C1 segment of cervical spinal cord (tissue), 14 donors: ENCODE measurements around the gene C1orf21.

Experiments
- DNase-seq, 14 donors: peaks; one replicate each; lab custom pipeline; 2025; lab: John Stamatoyannopoulos, UW

The C1orf21 gene

DNA sequence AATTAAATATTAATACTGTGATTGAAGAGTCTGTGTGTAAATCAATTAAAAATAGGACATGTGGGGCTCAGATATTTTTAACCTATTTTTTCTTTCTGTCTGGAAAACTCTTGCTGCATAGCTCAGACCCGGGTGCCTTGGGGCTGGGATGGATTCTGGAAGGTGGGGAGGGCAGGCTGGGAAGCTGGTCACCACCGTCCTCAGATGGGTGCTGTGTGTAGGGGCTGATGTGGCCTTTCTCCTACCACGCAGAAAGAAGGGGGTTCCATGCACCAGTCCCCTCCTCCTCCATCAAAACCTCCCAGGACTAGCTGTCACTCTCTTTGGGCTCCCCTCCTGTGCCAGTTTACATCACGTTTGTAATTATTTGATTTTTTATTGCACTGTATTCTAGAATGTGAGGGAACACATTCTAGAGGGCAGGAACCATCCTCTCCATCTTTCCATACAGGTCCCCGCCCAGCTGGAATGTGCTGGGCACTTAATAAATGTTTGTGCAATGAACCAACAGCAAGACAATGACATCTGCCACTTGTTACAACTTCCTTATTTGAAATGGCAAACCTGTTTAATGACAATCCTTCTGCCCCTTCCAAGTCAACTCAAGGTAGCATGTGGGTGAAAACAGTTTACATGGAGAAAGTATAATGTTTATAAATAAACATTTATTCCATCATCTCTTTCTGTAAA, 263.5 kb downstream of the C1orf21 start:
- DNase-seq, result no peak

DNA sequence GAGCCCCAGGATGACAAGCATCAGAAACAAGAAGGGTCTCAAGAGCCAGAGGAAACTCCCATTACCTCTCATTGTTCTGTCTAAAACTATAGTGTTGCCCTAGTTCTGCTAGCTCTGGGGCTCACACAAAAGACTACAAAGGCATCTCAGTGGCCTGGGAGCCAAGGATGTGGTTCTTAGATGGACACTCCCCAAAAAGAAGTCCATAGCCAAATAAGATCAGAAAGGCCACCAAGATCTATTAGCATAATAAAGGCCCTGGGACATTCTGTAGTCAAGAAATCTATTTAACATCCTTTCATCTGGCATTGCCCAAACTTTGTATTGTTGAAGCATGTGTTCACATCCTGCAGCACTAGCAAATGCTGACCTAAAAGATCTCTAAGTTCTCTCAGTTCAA, 268.4 kb downstream of the C1orf21 start:
- DNase-seq, result peak in 1 of 14 donors; percentile 3

DNA sequence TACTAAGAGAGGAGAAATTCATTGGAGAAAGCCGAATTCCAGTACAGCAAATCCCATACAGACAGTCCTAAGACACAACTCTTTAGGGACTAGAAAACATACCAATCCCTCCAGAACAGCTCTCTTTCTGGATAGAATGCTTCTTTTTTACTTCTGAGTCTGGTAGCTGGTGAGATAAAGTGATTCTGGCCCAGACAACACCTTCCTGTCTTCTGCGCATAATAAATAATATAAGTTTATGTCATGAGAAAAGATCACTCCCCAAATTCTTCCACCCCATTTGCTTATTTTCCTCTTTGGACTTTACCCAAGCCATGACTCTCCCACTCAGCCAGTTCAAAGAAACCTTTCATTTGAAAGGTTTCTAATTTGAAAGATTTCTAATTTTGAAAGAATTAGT, 269.4 kb downstream of the C1orf21 start:
- DNase-seq, result no peak

DNA sequence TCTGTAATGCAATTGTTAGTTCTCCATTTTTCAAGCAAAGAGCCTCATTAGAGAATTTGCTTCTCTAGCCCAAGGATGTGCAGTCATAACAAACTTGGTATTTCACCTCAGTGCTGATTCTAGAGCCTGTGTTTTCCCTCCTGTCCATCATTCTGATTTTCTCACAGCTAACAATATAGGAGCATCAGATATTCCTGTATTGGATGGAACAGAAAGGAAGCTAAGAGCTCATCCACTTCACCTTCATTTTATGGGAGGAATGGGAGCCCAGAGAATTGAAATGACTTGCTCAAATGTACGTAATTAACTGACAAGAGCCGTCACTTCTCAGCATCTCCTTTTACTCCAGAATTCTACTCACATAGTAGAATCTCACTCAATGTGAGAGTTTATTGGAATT, 271.2 kb downstream of the C1orf21 start:
- no peak for DNase-seq

DNA sequence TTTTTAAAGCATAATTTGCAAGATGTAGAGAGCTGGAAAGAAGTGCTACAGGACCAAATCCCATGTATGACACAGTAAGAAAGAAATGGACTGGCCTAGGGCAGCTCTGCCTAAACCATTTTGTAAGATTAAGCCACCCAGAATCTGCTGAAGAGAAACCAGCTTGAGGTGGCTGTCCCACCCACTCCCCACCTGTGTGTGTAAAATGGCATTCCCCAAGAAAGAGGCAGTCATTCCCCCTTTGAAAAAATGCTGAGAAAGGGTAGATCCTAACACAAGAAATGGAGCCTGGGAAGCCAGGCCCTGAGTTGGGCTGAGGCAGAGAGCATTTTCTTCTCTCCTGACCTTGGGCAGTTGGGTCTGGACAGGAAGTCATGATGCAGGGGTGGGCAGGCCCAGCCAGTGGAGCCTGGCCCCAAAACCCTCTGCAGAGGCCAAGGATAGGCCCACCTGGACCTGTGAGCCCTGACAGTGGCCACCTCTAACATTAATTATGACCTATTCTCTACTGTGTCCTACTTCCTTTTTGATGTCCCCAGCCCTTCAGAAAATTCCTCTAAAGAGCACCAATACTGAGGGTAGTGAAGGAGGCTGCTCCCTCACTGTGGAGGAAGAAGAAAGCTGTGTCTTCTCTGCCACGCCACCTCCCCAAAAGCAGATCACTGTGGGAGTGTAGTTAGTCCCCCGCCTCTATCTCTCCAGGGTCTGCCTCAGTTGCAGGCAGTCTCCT, 273.8 kb downstream of the C1orf21 start:
- DNase-seq, result peak in 1 of 14 donors; percentile 6

DNA sequence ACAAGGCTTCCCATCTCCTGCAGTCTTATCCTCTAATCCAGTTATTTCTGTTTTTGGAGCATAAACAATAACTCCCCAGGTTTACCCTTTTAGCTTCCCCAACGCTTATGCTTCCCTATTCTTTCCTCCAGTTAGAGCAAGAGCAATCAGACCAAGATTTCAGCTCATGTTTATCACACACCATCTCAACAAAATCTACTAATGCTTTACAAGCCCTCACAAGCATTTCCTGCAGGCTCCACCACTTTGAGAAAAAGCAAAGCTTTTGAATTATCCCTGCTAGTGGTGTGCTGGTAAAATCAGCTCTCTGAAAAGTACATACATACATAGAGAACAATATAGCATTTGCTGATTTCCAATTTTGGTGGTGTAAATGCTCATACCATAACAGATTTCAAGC, 275.0 kb downstream of the C1orf21 start:
- no peak for DNase-seq

DNA sequence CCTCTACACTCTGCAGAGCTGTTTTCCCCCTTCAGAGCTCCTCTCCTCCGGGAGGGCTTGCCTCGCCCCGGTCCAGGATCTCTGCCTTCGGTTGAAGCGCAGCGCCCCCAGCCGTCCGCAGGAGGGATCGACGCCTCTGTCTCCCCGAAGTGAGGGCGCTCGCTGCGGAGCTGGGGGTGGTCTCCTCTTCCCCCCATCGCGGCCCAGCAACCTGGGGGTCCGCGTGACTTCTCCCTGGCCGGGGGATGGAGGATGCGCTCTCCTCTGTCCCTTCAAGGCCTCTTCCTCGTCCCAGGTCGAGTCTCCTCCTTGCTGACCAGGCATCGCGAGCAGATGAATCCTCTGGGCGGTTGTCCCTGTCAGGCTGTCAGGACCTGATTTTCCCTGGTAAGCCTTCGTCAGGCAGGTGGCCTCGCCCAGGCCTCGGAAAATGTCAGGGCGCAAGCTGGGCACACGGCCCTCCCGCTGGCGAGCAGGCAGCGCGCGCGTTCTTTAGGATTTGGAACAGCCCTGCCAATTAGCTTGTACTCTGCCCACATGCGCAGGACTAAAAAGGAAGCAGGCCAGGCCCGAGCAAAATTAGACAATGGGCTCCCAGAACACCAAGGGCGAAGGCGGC, 277.3 kb downstream of the C1orf21 start:
- DNase-seq, result peak; percentile 10 to 94 (median 60)

DNA sequence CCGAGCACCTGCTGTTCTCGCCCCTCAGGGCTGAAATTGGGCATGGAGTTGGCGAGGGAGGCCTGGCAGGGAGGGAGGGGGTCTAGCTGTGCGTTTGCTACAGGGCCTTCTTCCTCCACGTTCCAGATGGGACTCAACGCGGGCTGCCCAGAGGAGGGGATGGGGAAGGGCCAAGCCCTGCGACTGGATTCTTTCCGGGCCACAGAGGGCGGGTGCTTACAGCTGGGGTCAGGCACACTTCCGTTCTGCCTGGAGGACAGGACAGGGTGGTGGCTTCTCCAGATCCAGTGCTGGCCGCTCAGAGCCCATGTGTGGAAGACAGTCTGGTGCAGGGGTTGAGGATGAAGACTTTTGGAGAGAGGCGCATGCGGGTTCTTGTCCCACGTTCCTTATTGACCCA, 277.8 kb downstream of the C1orf21 start:
- no peak for DNase-seq

DNA sequence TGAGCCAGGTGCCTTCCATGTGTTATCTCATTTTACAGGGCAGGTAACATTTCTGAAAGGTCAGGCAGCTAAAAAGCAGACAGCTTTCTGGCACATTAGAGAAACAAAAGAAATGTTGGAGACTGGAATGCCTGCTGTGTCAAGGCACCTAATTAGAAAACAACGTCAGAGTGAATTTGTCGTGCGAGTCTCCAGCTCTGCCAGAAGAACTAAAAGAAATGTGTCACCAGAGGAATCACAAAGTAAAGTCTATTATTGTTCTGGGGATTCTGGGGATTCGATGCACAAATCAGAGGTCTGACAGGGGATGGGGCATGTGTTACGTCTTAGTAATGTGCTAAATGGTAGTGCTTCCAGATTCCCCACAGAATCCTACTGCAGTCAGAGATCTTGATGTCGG, 278.5 kb downstream of the C1orf21 start:
- peak in 1 of 14 donors; percentile 23 for DNase-seq

DNA sequence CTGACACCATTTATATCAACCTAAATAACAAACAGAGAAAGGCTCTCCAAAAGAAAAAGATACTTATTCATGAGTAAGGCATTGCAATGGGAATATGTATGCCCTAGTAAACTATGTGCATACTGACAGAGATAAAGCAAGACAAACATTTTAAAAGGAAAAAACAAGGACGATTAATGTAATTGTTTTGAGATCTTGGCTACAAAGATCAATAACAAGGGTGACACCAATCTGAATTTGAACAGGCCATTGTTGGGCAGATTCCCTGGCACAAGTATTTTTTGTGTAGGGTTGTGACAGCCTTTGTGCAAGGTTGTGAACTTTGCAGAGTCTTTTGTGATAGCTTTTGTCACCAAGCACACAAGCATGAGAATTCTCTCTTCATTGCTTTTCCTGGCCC, 282.6 kb downstream of the C1orf21 start:
- no peak for DNase-seq

DNA sequence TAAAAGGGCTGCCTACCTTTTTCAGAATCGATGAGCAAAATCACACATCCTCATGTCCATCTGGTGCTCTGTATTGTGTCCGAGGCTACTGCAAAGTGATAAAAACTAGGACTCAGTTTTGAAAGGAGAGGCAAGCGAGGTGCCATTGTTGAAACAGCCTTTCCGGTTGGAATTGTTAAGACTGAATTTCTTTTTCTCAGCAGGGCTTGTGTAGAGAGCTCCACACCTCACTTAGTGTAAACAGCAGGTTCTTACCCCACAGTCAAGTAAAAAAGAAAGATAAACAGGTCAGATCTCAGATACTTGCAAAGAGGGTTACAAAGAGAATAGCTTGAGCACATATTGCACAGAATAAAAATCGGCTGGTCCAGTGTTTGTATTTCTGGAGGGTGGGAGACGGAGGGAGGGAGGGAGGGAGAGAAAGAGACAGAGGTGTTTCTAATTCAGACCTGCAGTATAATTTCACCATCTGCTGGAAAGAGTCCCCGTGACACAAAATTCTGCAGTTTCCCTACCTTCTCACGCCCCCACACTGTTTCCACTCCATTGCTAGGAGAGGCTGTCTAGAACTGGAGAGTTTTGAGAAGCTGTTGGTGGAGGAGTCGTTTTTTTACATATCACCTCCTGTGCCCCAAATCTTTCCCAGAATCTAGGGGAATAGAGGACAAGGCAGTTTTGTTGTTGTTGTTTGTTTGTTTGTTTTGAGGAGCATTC, 285.3 kb downstream of the C1orf21 start:
- peak in 1 of 14 donors; percentile 54 for DNase-seq

DNA sequence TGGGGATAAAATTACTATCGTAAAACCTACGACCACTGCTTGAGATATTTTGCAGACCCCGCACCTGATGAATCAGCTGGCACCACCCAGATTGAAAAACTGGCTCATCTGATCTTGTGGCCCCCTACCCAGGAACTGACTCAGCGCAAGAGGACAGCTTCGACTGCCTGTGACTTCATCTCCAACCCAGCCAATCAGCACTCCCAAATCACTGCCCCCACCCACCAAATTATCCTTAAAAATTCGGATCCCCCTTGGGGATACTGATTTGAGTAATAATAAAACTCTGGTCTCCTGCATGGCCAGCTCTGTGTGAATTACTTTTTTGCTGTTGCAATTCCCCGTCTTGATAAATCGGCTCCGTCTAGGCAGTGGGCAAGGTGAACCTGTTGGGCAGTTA, 286.5 kb downstream of the C1orf21 start:
- DNase-seq, result no peak

DNA sequence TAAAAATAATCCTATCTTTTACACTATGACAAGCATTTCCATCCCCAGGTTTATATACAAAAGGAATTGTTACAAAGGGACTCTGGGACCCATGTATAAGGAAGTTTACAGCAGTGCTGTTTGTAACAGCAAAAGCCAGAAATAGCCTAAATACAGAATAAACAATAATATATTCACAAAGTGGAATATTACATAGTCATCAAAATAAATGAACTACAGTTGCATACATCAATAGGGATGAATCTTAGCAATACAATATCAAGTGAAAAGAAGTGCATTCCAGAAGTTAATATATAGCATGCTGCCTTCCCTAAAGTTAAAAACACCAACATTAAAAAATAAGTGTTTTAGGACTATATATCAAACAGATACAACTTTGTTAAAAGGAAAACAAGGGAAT, 290.5 kb downstream of the C1orf21 start:
- no peak for DNase-seq
